ENCODE measurements around the gene PTPRD.

PTPRD gene

GRCh38 chr9:8728910-8729309, 1883.9 kb downstream of the PTPRD start:
- no peak for ATAC-seq
- H3K4me1 Mint-ChIP-seq, result no peaks in the 10 kb centered on the region
- H3K9me3 Mint-ChIP-seq, result no peaks in the 10 kb centered on the region
- no peak overlapping the region for H3K4me3 Mint-ChIP-seq
- H3K36me3 Mint-ChIP-seq, result no peaks in the 10 kb centered on the region
- H3K27me3 Mint-ChIP-seq, result no peaks in the 10 kb centered on the region
- no peak overlapping the region for H3K27ac Mint-ChIP-seq

GRCh38 chr9:8727191-8727590, 1885.6 kb downstream of the PTPRD start:
- H3K4me3 Mint-ChIP-seq, result no peak overlapping the region
- no peak overlapping the region for H3K27ac Mint-ChIP-seq
- H3K27me3 Mint-ChIP-seq, result no peaks in the 10 kb centered on the region
- no peaks in the 10 kb centered on the region for H3K9me3 Mint-ChIP-seq
- H3K4me1 Mint-ChIP-seq, result no peaks in the 10 kb centered on the region
- ATAC-seq, result no peak
- no peaks in the 10 kb centered on the region for H3K36me3 Mint-ChIP-seq

- no peaks in the 10 kb centered on the region for H3K4me1 Mint-ChIP-seq
- H3K27ac Mint-ChIP-seq, result no peak overlapping the region
- no peaks in the 10 kb centered on the region for H3K9me3 Mint-ChIP-seq
- H3K4me3 Mint-ChIP-seq, result no peak overlapping the region
- no peak for ATAC-seq
- H3K27me3 Mint-ChIP-seq, result no peaks in the 10 kb centered on the region
- H3K36me3 Mint-ChIP-seq, result no peaks in the 10 kb centered on the region
Observed at GRCh38 chr9:8726692-8727091, 1886.1 kb downstream of the PTPRD start.

- no peak for ATAC-seq
- Mint-ChIP-seq H3K36me3 (no peaks in the 10 kb centered on the region), H3K9me3 (no peaks in the 10 kb centered on the region), H3K27me3 (no peaks in the 10 kb centered on the region), H3K27ac (no peak overlapping the region), H3K4me1 (no peaks in the 10 kb centered on the region), H3K4me3 (no peak overlapping the region)
Observed at GRCh38 chr9:8725635-8726034, 1887.2 kb downstream of the PTPRD start.

GRCh38 chr9:8724284-8725018, 1888.4 kb downstream of the PTPRD start:
- no peaks in the 10 kb centered on the region for H3K4me1 Mint-ChIP-seq
- no peak overlapping the region for H3K4me3 Mint-ChIP-seq
- no peak overlapping the region for H3K27ac Mint-ChIP-seq
- H3K27me3 Mint-ChIP-seq, result no peaks in the 10 kb centered on the region
- no peaks in the 10 kb centered on the region for H3K36me3 Mint-ChIP-seq
- H3K9me3 Mint-ChIP-seq, result no peaks in the 10 kb centered on the region
- ATAC-seq, result no peak

GRCh38 chr9:8723195-8723594, 1889.6 kb downstream of the PTPRD start:
- Mint-ChIP-seq H3K4me3 (no peak overlapping the region), H3K27ac (no peak overlapping the region), H3K36me3 (no peaks in the 10 kb centered on the region), H3K27me3 (no peaks in the 10 kb centered on the region), H3K4me1 (no peaks in the 10 kb centered on the region), H3K9me3 (no peaks in the 10 kb centered on the region)
- no peak for ATAC-seq

GRCh38 chr9:8719833-8720486, 1892.8 kb downstream of the PTPRD start:
- Mint-ChIP-seq H3K4me1 (no peaks in the 10 kb centered on the region), H3K4me3 (no peak overlapping the region), H3K9me3 (no peaks in the 10 kb centered on the region), H3K36me3 (no peaks in the 10 kb centered on the region), H3K27ac (no peak overlapping the region), H3K27me3 (no peaks in the 10 kb centered on the region)
- no peak for ATAC-seq

GRCh38 chr9:8718121-8718725, 1894.6 kb downstream of the PTPRD start:
- no peak for ATAC-seq
- Mint-ChIP-seq H3K36me3 (no peaks in the 10 kb centered on the region), H3K4me1 (no peaks in the 10 kb centered on the region), H3K27ac (no peak overlapping the region), H3K4me3 (no peak overlapping the region), H3K27me3 (no peaks in the 10 kb centered on the region), H3K9me3 (no peaks in the 10 kb centered on the region)

- no peaks in the 10 kb centered on the region for H3K36me3 Mint-ChIP-seq
- ATAC-seq, result no peak
- H3K9me3 Mint-ChIP-seq, result no peaks in the 10 kb centered on the region
- no peaks in the 10 kb centered on the region for H3K27me3 Mint-ChIP-seq
- H3K27ac Mint-ChIP-seq, result no peak overlapping the region
- H3K4me1 Mint-ChIP-seq, result no peaks in the 10 kb centered on the region
- H3K4me3 Mint-ChIP-seq, result no peak overlapping the region
Observed at GRCh38 chr9:8717146-8717545, 1895.7 kb downstream of the PTPRD start.

- no peaks in the 10 kb centered on the region for H3K4me1 Mint-ChIP-seq
- H3K27me3 Mint-ChIP-seq, result no peaks in the 10 kb centered on the region
- ATAC-seq, result no peak
- no peak overlapping the region for H3K27ac Mint-ChIP-seq
- no peaks in the 10 kb centered on the region for H3K9me3 Mint-ChIP-seq
- no peak overlapping the region for H3K4me3 Mint-ChIP-seq
- H3K36me3 Mint-ChIP-seq, result no peaks in the 10 kb centered on the region
Observed at GRCh38 chr9:8715788-8716187, 1897.0 kb downstream of the PTPRD start.

GRCh38 chr9:8713811-8714165, 1899.0 kb downstream of the PTPRD start:
- H3K4me1 Mint-ChIP-seq, result no peaks in the 10 kb centered on the region

GRCh38 chr9:8713149-8713810, 1899.5 kb downstream of the PTPRD start:
- Mint-ChIP-seq H3K4me3 (no peak overlapping the region), H3K9me3 (no peaks in the 10 kb centered on the region), H3K27me3 (no peaks in the 10 kb centered on the region), H3K27ac (no peak overlapping the region), H3K4me1 (no peaks in the 10 kb centered on the region), H3K36me3 (no peaks in the 10 kb centered on the region)
- no peak for ATAC-seq

More at GRCh38 chr9:8713811-8714165, 1899.0 kb downstream of the PTPRD start:
- Mint-ChIP-seq H3K9me3 (no peaks in the 10 kb centered on the region), H3K27me3 (no peaks in the 10 kb centered on the region), H3K4me3 (no peak overlapping the region), H3K36me3 (no peaks in the 10 kb centered on the region), H3K27ac (no peak overlapping the region)
- ATAC-seq, result no peak

- no peaks in the 10 kb centered on the region for H3K9me3 Mint-ChIP-seq
- no peaks in the 10 kb centered on the region for H3K36me3 Mint-ChIP-seq
- H3K4me3 Mint-ChIP-seq, result no peak overlapping the region
- no peak overlapping the region for H3K27ac Mint-ChIP-seq
- H3K4me1 Mint-ChIP-seq, result no peaks in the 10 kb centered on the region
- ATAC-seq, result no peak
- no peaks in the 10 kb centered on the region for H3K27me3 Mint-ChIP-seq
Observed at GRCh38 chr9:8709731-8710130, 1903.1 kb downstream of the PTPRD start.

- Mint-ChIP-seq H3K27ac (no peak overlapping the region), H3K9me3 (no peaks in the 10 kb centered on the region), H3K4me3 (no peak overlapping the region), H3K27me3 (no peaks in the 10 kb centered on the region), H3K36me3 (no peaks in the 10 kb centered on the region), H3K4me1 (no peaks in the 10 kb centered on the region)
- no peak for ATAC-seq
Observed at GRCh38 chr9:8708728-8709127, 1904.1 kb downstream of the PTPRD start.

GRCh38 chr9:8706998-8707397, 1905.8 kb downstream of the PTPRD start:
- no peak for ATAC-seq
- Mint-ChIP-seq H3K4me3 (no peak overlapping the region), H3K27ac (no peak overlapping the region), H3K4me1 (no peaks in the 10 kb centered on the region), H3K9me3 (no peaks in the 10 kb centered on the region), H3K27me3 (no peaks in the 10 kb centered on the region), H3K36me3 (no peaks in the 10 kb centered on the region)
